ENCODE data around the gene FGFR1OP2.
"Not testable (repeated sequence)": the region's sequence is repeated elsewhere in the genome, so short reads cannot be mapped to it uniquely, and the experiment has no call there.

FGFR1OP2 gene

DNA sequence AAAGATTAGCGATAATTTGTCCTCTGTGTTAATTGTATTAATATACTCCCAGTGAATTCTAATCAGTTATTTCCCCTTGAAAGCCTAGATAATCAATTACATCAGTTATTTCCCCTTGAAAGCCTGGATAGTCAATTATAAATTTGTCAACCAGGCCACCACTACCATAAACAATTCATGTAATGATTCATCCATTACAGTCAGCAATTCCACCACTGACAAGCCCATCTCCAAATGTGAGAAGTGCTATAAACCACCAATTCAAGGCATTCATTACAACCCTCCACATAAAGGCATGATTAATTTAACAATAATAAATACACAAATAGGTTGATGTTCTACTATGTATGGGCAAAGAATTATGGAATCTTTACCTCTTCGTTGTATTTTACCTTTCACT, 41.4 kb upstream of the FGFR1OP2 start:
- H3K27ac ChIP-seq: no peak overlapping the region
- no peak overlapping the region for H3K9ac ChIP-seq
- H3K4me1 ChIP-seq (ENCODE audit: low read depth, poor library complexity, severe bottlenecking): peaks cover 3% of the 10 kb centered on the region
- TF ChIP-seq, protein P1, sequence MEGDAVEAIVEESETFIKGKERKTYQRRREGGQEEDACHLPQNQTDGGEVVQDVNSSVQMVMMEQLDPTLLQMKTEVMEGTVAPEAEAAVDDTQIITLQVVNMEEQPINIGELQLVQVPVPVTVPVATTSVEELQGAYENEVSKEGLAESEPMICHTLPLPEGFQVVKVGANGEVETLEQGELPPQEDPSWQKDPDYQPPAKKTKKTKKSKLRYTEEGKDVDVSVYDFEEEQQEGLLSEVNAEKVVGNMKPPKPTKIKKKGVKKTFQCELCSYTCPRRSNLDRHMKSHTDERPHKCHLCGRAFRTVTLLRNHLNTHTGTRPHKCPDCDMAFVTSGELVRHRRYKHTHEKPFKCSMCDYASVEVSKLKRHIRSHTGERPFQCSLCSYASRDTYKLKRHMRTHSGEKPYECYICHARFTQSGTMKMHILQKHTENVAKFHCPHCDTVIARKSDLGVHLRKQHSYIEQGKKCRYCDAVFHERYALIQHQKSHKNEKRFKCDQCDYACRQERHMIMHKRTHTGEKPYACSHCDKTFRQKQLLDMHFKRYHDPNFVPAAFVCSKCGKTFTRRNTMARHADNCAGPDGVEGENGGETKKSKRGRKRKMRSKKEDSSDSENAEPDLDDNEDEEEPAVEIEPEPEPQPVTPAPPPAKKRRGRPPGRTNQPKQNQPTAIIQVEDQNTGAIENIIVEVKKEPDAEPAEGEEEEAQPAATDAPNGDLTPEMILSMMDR (conservative IDR thresholded peaks at IDR 0.05; ENCODE audit: low read depth, low read length): no peak
- H4K20me1 ChIP-seq (ENCODE audit: insufficient read depth): no peaks in the 10 kb centered on the region
- no peaks in the 10 kb centered on the region for H3K27me3 ChIP-seq (ENCODE audit: insufficient read depth, low read depth)
- no peak overlapping the region for H3K4me3 ChIP-seq (IDR thresholded peaks at IDR 0.05; ENCODE audit: insufficient read depth, low read depth, low read length)
- H2AFZ ChIP-seq (ENCODE audit: low read depth): no peak overlapping the region
- H3K36me3 ChIP-seq (ENCODE audit: insufficient read depth): peaks cover 5% of the 10 kb centered on the region; the same call in 1 of the 2 replicates
- H3K79me2 ChIP-seq (ENCODE audit: insufficient read depth, low read depth): no peaks in the 10 kb centered on the region
- no peak overlapping the region for H3K4me2 ChIP-seq

DNA sequence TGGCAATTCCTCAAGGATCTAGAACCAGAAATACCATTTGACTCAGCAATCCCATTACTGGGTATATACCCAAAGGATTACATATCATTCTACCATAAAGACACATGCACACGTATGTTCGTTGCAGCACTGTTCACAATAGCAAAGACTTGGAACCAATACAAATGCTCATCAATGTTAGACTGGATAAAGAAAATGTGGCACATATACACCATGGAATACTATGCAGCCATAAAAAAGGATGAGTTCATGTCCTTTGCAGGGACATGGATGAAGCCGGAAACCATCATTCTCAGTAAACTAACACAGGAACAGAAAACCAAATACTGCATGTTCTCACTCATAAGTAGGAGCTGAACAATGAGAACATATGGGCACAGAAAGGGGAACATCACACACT, 34.9 kb upstream of the FGFR1OP2 start:
- H3K4me2 ChIP-seq; H2AFZ ChIP-seq (ENCODE audit: low read depth); H3K27me3 ChIP-seq (ENCODE audit: insufficient read depth, low read depth); H3K9ac ChIP-seq; H4K20me1 ChIP-seq (ENCODE audit: insufficient read depth); H3K4me3 ChIP-seq (IDR thresholded peaks at IDR 0.05; ENCODE audit: insufficient read depth, low read depth, low read length); H3K36me3 ChIP-seq (ENCODE audit: insufficient read depth); H3K27ac ChIP-seq; H3K79me2 ChIP-seq (ENCODE audit: insufficient read depth, low read depth): not testable (repeated sequence)
- peaks cover 31% of the 10 kb centered on the region for H3K4me1 ChIP-seq (ENCODE audit: low read depth, poor library complexity, severe bottlenecking)

DNA sequence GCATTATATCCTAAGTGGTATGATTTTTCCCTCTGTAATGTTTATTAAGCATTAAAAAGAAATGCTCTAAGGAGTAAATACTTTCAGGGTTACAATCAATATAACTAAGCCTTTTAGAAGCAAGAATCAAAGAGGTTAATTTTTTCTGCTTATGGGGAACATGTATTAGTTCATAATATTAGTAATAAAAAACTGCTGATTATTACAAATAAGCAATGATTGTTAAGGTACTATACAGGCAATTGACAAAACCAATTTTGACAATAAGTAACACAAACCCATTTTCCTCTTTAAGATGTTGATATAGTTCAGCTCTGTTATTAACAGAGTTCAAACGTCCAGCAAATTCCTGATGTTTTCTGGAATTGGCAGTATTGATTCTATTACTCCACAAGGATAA, 32.2 kb upstream of the FGFR1OP2 start:
- Histone ChIP-seq H3K4me1 (ENCODE audit: low read depth, poor library complexity, severe bottlenecking) (peaks cover 32% of the 10 kb centered on the region), H3K36me3 (ENCODE audit: insufficient read depth) (peaks cover 4% of the 10 kb centered on the region; the same call in 1 of the 2 replicates), H3K27me3 (ENCODE audit: insufficient read depth, low read depth) (no peaks in the 10 kb centered on the region), H3K4me3 (IDR thresholded peaks at IDR 0.05; ENCODE audit: insufficient read depth, low read depth, low read length) (no peak overlapping the region), H3K9ac (no peak overlapping the region), H2AFZ (ENCODE audit: low read depth) (no peak overlapping the region), H3K79me2 (ENCODE audit: insufficient read depth, low read depth) (no peaks in the 10 kb centered on the region), H3K27ac (peak overlapping the region; percentile 35), H3K4me2 (peak overlapping the region; percentile 72), H4K20me1 (ENCODE audit: insufficient read depth) (no peaks in the 10 kb centered on the region)
- TF ChIP-seq, protein P1 (conservative IDR thresholded peaks at IDR 0.05; ENCODE audit: low read depth, low read length): no peak

DNA sequence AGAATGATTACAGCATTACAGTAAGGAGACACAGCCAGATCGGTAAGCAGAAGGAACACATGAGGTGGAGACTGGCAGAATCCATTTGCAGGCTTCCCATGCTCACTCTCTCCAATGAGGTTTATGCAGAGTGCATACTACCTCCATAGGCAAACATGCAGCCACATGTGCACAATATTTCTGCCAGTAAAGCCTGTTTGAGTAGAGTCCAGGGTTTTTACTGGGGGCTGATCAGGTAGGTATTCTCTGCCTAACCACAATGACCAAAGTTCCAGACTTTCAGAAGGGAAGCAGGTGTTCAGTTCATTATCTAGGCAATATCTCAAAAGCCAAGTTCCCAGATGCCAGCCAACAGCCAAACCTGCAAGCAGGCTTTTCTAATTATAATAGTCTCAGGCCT, 31.6 kb upstream of the FGFR1OP2 start:
- Histone ChIP-seq H3K27me3 (ENCODE audit: insufficient read depth, low read depth) (no peaks in the 10 kb centered on the region), H3K4me3 (IDR thresholded peaks at IDR 0.05; ENCODE audit: insufficient read depth, low read depth, low read length) (no peak overlapping the region), H3K79me2 (ENCODE audit: insufficient read depth, low read depth) (no peaks in the 10 kb centered on the region), H3K4me1 (ENCODE audit: low read depth, poor library complexity, severe bottlenecking) (peaks cover 32% of the 10 kb centered on the region), H4K20me1 (ENCODE audit: insufficient read depth) (no peaks in the 10 kb centered on the region), H3K9ac (no peak overlapping the region), H3K27ac (peak overlapping the region; percentile 35), H3K36me3 (ENCODE audit: insufficient read depth) (peaks cover 4% of the 10 kb centered on the region; the same call in 1 of the 2 replicates), H3K4me2 (peak overlapping the region; percentile 72), H2AFZ (ENCODE audit: low read depth) (no peak overlapping the region)
- TF ChIP-seq, protein P1 (conservative IDR thresholded peaks at IDR 0.05; ENCODE audit: low read depth, low read length): no peak

DNA sequence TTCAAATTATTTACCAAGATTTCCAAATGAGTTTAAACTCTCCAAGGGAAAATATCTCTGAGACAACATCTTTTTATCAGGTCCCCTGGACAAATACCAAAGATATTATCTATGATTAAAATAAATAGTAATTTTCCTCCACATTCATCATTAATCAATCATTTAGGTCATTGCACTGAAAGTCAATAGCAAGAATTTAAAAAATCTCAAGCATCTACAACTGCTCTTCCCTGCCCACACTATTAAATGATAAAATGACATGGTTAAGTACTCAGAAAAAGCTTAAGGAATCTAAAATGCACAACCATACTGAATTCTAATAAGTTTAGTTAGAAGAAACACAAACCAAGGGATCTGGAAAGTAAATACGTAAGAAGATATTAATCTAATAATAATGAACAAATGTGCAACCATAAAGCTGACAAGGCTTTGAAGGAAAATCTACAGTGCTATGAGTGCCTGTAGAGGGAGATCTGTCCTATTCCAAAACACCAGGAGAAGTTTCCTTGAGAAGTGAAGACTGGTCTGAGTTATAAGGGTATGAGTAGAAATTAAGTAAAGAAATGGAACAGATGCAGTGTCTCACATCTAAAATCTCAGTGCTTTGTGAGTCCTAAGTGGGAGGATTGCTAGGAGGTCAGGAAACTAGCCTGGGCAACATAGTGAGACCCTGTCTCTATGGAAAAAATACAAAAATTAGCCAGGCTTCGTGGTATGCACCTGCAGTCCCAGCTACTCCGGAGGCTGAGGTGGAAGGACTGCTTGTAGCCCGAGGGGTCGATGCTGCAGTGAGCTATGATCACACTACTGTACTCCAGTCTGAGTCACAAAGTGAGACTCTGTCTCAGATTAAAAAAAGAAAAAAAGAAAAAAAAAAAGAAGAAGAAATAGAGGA, 19.7 kb upstream of the FGFR1OP2 start:
- H3K79me2 ChIP-seq (ENCODE audit: insufficient read depth, low read depth): no peaks in the 10 kb centered on the region
- H3K4me3 ChIP-seq (IDR thresholded peaks at IDR 0.05; ENCODE audit: insufficient read depth, low read depth, low read length): no peak overlapping the region
- peaks cover 5% of the 10 kb centered on the region for H3K36me3 ChIP-seq (ENCODE audit: insufficient read depth)
- no peaks in the 10 kb centered on the region for H3K27me3 ChIP-seq (ENCODE audit: insufficient read depth, low read depth)
- TF ChIP-seq, protein P1 (conservative IDR thresholded peaks at IDR 0.05; ENCODE audit: low read depth, low read length): no peak
- no peaks in the 10 kb centered on the region for H3K4me1 ChIP-seq (ENCODE audit: low read depth, poor library complexity, severe bottlenecking)
- H4K20me1 ChIP-seq (ENCODE audit: insufficient read depth): no peaks in the 10 kb centered on the region
- no peak overlapping the region for H3K27ac ChIP-seq
- H3K9ac ChIP-seq: no peak overlapping the region
- H2AFZ ChIP-seq (ENCODE audit: low read depth): no peak overlapping the region
- no peak overlapping the region for H3K4me2 ChIP-seq
